Measurements from ENCODE around the gene HSD3B2.
A peak's percentile ranks its signal among the peaks of the same experiment; 100 is the strongest.

The HSD3B2 gene

DNA sequence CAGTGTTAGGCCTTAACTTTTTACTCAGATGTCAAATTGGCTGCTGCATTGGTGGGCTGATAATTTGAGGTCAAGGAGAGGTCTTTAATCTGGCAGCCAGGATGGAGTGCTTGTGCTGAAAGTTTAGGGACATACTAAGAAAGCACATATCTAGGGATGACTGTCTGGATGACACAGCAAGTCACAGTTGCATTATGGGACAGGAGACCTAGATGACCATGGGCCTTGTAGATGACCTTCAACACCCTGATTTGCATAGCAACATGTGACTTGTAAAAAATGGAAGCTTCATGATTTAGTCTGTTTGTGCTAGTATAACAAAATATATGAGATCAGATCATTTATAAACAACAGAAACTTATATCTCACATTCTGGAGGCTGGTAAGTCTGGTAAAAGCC lies 18.0 kb upstream of the HSD3B2 start:
- FAIRE-seq = no peak
- no peak for DNase-seq (ENCODE audit: low spot score)

GRCh38 chr1:119397986-119398385 lies 17.0 kb upstream of the HSD3B2 start:
- FAIRE-seq = no peak
- DNase-seq (ENCODE audit: low spot score) = no peak

GRCh38 chr1:119404736-119405135 lies 10.2 kb upstream of the HSD3B2 start:
- FAIRE-seq (no peak), DNase-seq (ENCODE audit: low spot score) (no peak)

GRCh38 chr1:119409731-119410130 lies 5.2 kb upstream of the HSD3B2 start:
- FAIRE-seq (no peak), DNase-seq (ENCODE audit: low spot score) (no peak)

- FAIRE-seq (no peak), DNase-seq (ENCODE audit: low spot score) (no peak)
These were observed 4.0 kb upstream of the HSD3B2 start for GRCh38 chr1:119410961-119411360.

DNA sequence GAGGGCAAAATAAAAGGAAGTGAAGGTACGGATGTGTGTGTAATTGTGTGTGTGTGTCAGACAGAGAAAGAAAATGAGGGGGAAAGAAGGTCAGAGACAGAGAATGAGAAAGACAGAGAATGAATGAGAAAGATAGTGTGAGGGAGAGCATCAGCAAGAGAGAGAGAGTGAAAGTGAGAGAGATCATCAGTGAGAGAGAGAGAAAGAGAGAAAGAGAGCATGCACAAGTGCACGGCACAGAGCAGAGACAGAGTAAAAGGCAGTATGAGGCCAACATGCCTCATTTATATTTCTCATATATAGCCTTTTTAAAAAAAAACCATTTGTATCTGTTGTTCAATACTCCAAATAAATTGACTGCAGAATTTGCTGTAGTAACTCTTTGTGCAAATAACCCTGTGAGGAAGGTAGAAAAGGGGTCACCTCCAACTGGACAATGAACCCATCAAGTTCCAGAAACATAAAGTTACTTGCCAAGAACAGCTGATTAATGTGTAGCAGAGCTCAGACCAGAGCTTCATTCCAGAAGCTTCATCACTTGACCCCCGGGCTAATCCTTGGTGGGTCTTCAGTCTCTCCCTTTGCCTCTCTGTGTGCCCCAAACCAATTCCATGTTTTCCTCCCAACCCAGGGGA lies 1.2 kb downstream of the HSD3B2 start:
- FAIRE-seq (no peak), DNase-seq (ENCODE audit: low spot score) (no peak)

- no peak for DNase-seq (ENCODE audit: low spot score)
- no peak for FAIRE-seq
These were observed 4.2 kb downstream of the HSD3B2 start for GRCh38 chr1:119419109-119419508.

DNA sequence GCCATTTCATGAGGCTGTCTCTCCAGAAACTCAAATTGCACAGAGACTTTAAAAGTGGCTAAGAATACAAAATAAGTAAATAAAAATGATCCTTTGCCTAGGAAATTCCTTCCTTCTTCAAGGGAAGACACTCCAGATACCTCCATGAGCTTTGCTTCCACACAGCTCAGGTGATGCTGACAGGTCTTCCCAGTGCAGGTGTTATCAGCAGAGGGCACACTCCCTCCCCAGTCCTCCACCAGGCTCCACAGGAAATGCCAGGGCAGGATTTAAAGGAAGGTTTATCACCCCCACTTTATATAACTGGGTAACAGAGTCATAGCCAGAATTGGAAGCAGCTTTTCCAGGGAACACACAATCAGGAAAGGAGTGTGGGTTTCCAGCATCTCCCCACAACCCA lies 5.7 kb downstream of the HSD3B2 start:
- no peak for FAIRE-seq
- DNase-seq (ENCODE audit: low spot score) = no peak

GRCh38 chr1:119422631-119423030 lies 7.7 kb downstream of the HSD3B2 start:
- no peak for FAIRE-seq
- DNase-seq (ENCODE audit: low spot score) = no peak

DNA sequence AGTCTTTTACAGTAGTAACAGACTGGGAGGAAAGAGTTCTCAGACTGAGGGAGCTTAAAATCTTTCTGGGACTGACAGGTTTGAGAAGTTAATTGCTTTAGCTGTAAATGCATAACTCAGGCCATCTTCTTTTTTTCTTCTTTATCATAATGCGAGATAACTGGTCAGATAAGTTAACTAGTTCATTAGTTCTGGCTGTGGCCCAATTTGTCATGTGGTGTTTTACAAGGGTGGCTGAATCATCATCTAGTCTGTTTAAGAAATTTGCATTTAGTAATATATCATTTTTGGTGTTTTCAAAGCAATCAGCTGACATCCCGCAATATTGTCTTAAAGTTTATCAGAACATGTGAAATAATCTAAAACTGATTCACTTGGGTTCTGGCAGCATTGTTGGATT lies 14.0 kb downstream of the HSD3B2 start:
- DNase-seq (ENCODE audit: low spot score) (no peak), FAIRE-seq (no peak)

- DNase-seq (ENCODE audit: low spot score) = no peak
- no peak for FAIRE-seq
These were observed 14.7 kb downstream of the HSD3B2 start for GRCh38 chr1:119429687-119430086.

- FAIRE-seq (no peak), DNase-seq (ENCODE audit: low spot score) (no peak)
These were observed 15.5 kb downstream of the HSD3B2 start for GRCh38 chr1:119430486-119430885.

- DNase-seq (ENCODE audit: low spot score) = no peak
- FAIRE-seq = no peak
These were observed 16.9 kb downstream of the HSD3B2 start for GRCh38 chr1:119431836-119432235.

- DNase-seq (ENCODE audit: low spot score) = no peak
- no peak for FAIRE-seq
These were observed 20.1 kb downstream of the HSD3B2 start for GRCh38 chr1:119435052-119435451.

DNA sequence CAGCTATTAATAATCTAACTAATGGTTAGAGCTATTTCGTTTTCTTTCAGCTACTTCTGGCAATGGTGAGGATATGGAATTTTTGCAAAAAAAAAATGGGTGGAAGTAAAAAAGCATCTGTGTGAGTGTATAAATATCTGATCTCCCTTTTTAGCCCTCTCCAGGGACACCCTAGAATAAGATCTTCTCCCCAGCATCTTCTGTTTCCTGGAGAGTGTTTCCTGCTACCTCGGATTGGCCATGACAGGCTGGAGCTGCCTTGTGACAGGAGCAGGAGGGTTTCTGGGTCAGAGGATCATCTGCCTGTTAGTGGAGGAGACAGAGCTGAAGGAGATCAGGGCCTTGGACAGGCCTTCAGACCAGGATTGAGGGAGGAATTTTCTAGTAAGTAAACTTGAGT lies 23.8 kb downstream of the HSD3B2 start:
- no peak for DNase-seq (ENCODE audit: low spot score)
- FAIRE-seq = no peak

- DNase-seq (ENCODE audit: low spot score) (no peak), FAIRE-seq (no peak)
These were observed 25.9 kb downstream of the HSD3B2 start for GRCh38 chr1:119440721-119441307.

- FAIRE-seq (peak; percentile 74), DNase-seq (ENCODE audit: low spot score) (no peak)
These were observed 27.8 kb downstream of the HSD3B2 start for GRCh38 chr1:119442756-119443155.

DNA sequence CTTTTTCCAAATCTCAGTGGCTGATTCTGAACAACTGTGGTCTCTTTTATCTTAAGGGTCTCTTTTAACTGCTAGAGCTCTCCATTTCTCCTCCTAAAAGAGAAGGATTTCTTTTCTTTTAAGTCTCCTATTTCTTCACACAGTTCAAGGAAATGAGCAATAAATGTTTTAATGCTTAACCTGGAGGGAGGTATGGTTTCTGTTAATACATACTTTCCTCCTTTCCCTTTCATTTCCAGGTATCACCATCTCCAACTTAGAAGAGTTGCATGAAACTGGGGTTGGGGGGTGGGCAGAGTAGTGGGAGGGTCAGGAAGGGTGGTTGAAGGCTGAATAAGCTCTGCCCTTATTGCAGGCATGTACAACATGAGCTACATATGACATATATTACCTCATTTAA lies 31.4 kb downstream of the HSD3B2 start:
- no peak for DNase-seq (ENCODE audit: low spot score)
- no peak for FAIRE-seq

DNA sequence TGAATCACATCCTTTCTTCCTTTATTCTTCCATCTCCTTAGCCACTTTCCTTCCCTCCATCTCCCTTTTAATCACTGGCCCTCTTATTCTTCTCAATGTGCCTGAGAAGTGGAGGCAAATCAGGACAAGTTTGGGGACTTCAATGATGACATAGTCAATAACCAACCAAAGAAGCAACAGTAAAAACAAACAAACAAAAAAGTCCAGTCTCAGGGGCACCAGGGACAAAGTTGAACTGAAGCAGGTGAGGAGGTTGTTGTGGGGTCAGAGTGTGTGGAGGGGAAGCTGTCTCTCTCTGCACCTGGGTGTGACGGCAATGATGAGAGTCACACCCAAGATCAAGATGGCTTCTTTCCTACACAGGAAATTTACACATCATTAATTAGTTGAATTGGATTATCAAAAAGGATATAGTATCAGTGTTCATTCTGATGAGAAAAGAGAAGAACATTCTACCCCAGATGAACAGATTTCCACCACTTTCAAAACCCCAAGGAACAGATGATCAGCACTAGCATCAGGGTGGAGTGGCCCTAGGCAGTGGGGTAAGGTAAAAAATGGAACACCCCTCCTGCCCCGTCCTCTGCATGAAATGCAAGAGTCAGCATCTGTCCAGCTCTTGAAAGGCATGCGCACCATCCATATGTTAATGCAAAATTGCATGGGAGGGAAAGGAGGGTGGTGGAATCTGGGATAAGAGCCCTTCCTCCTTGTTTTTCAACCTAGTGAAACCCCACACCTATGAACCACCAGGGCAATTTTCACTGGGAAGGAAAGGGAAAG lies 32.6 kb downstream of the HSD3B2 start:
- FAIRE-seq = no peak
- no peak for DNase-seq (ENCODE audit: low spot score)

DNA sequence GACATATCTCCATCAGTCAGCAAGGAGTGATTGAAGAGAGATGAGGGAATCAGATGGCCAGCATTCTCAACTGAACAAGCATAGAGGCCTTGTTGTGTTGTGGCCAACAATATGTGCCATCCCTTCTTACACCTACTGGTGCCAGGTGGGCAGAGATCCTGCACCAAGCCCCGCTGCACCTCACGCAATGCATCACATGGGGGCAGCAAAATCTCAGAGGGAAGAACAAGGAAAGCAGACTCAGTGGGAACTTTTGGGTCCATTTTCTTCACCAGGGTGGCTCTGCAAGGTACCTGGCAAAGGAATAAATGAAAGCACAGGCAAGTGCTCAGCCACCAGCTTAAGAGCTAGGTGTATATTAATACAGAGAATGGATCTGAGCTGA lies 33.2 kb downstream of the HSD3B2 start:
- DNase-seq (ENCODE audit: low spot score) = peak; percentile 16
- FAIRE-seq = peak; percentile 35

DNA sequence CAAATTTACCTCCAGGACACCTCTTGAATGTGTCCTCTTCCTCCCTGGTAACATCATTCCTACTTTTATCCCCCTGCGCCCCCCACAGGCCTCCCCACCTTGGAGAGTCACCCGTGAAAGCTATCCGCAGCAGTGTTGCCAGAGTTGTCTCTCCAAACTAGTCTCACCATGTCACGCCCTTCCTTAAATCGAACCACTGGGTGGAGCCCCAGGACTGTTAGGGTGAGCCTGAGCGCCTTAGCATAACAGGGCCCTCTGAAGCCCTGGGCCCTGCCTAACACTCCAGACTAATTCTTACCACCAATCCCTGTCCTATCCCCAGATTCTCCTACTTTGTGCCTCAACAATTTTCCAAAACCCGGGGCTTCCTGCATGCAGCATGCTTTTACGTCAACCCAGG lies 35.0 kb downstream of the HSD3B2 start:
- DNase-seq (ENCODE audit: low spot score) (no peak), FAIRE-seq (no peak)

- FAIRE-seq = no peak
These were observed 36.2 kb downstream of the HSD3B2 start for GRCh38 chr1:119451158-119451557.

DNA sequence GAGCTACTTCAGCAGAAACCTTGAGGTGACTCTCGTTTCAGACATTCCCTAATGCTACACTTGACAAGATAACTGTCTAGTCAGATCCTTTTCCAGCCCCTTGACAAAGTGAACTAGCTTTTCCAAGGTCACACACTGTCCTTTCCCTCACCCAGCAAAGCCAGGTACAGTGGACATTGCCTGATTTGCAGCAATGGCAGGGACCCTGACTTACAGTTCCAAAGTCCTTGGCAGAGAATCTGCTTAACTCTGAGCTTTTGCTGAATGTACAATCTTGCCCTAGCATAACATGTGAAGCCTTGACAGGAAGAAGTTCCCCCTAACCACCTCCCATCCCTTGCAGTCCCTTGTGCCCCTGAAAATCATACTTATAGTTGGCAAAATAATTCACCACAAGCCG lies 37.1 kb downstream of the HSD3B2 start:
- FAIRE-seq (no peak), DNase-seq (ENCODE audit: low spot score) (no peak)

More at GRCh38 chr1:119451158-119451557, 36.2 kb downstream of the HSD3B2 start:
- no peak for DNase-seq (ENCODE audit: low spot score)
